H9 (cell line): ENCODE results near the gene NENF. TPM values are rescaled to one million over a fixed set of nuclear protein-coding genes. Genes with fewer than 3 reads are reported as not detected.

Experiments
- DNase-seq: peaks from one replicate; pipeline ENCODE4 v3.0.0-alpha.2; 2017
- H2AFZ ChIP-seq: one replicate; pipeline ENCODE4 v1.6.1; 2013; ENCODE audit warnings: mild to moderate bottlenecking, low read length, control low read depth, moderate library complexity
- H2AK5ac ChIP-seq: 2 replicates; pipeline ENCODE4 v1.6.1; 2013; ENCODE audit warnings: low read length, control low read depth, mixed read lengths; ENCODE audit not compliant: insufficient read length
- H2BK120ac ChIP-seq: one replicate; pipeline ENCODE4 v1.6.1; 2013; ENCODE audit warnings: low read depth, mild to moderate bottlenecking, low read length, control low read depth, inconsistent platforms; ENCODE audit not compliant: poor library complexity, severe bottlenecking
- H2BK12ac ChIP-seq: 2 replicates; pipeline ENCODE4 v1.6.1; 2013; ENCODE audit warnings: low read length, control low read depth, mixed read lengths, low read depth; ENCODE audit not compliant: insufficient read length
- H2BK15ac ChIP-seq: 2 replicates; pipeline ENCODE4 v1.6.1; 2013; ENCODE audit warnings: low read depth, low read length, control low read depth
- H2BK20ac ChIP-seq: one replicate; pipeline ENCODE4 v1.6.1; 2013; ENCODE audit warnings: low read depth, mild to moderate bottlenecking, low read length, control low read depth, inconsistent platforms; ENCODE audit not compliant: poor library complexity, severe bottlenecking
- H2BK5ac ChIP-seq: 2 replicates; pipeline ENCODE4 v1.6.1; 2013; ENCODE audit warnings: low read length, control low read depth, mixed read lengths; ENCODE audit not compliant: insufficient read length
- H3K14ac ChIP-seq: 2 replicates; pipeline ENCODE4 v1.6.1; 2013; ENCODE audit warnings: low read length, control low read depth; ENCODE audit not compliant: insufficient read depth
- H3K18ac ChIP-seq: 2 replicates; pipeline ENCODE4 v1.6.1; 2013; ENCODE audit warnings: low read depth, mild to moderate bottlenecking, mixed read lengths, low read length, control low read depth; ENCODE audit not compliant: insufficient read length
- H3K23ac ChIP-seq: 2 replicates; pipeline ENCODE4 v1.6.1; 2013; ENCODE audit warnings: low read length, control low read depth, mixed read lengths, low read depth; ENCODE audit not compliant: insufficient read length
- H3K23me2 ChIP-seq: 2 replicates; pipeline ENCODE4 v1.6.1; 2013; ENCODE audit warnings: low read depth, mild to moderate bottlenecking, mixed read lengths, low read length, control low read depth; ENCODE audit not compliant: insufficient read length, poor library complexity, severe bottlenecking
- H3K27ac ChIP-seq: 2 replicates; pipeline ENCODE4 v1.5.1; 2013; ENCODE audit warnings: low read length, control low read depth, mixed read lengths, low read depth; ENCODE audit not compliant: insufficient read length
- H3K27me3 ChIP-seq: 2 replicates; pipeline ENCODE4 v1.6.1; 2013; ENCODE audit warnings: low read length, control low read depth, inconsistent platforms; ENCODE audit not compliant: insufficient read depth
- H3K4ac ChIP-seq: 2 replicates; pipeline ENCODE4 v1.6.1; 2013; ENCODE audit warnings: low read depth, mild to moderate bottlenecking, control low read depth, inconsistent platforms, low read length, moderate library complexity
- H3K4me1 ChIP-seq: 2 replicates; pipeline ENCODE4 v1.6.1; 2013; ENCODE audit warnings: low read length, control low read depth, inconsistent platforms; ENCODE audit not compliant: insufficient read depth
- H3K4me2 ChIP-seq: 2 replicates; pipeline ENCODE4 v1.6.1; 2013; ENCODE audit warnings: low read length, control low read depth, mixed read lengths; ENCODE audit not compliant: insufficient read length, insufficient read depth
- H3K56ac ChIP-seq: 2 replicates; pipeline ENCODE4 v1.6.1; 2013; ENCODE audit warnings: low read depth, mild to moderate bottlenecking, mixed read lengths, low read length, control low read depth; ENCODE audit not compliant: insufficient read length
- H3K79me1 ChIP-seq: 2 replicates; pipeline ENCODE4 v1.6.1; 2013; ENCODE audit warnings: low read depth, mild to moderate bottlenecking, moderate library complexity, low read length, control low read depth, inconsistent platforms; ENCODE audit not compliant: insufficient read depth, poor library complexity, severe bottlenecking
- H3K79me2 ChIP-seq: 2 replicates; pipeline ENCODE4 v1.6.1; 2013; ENCODE audit warnings: low read length, control low read depth, inconsistent platforms; ENCODE audit not compliant: insufficient read depth
- H3K9ac ChIP-seq: 2 replicates; pipeline ENCODE4 v1.6.1; 2013; ENCODE audit warnings: low read length, control low read depth, mixed read lengths; ENCODE audit not compliant: insufficient read length; ENCODE audit errors: extremely low read depth
- H3K9me3 ChIP-seq: one replicate; pipeline ENCODE4 v1.6.1; 2013; ENCODE audit warnings: low read depth, low read length, inconsistent platforms; ENCODE audit not compliant: control insufficient read depth
- H3T11ph ChIP-seq: one replicate; pipeline ENCODE4 v1.6.1; 2013; ENCODE audit warnings: mild to moderate bottlenecking, low read length, control low read depth, inconsistent platforms
- H4K20me1 ChIP-seq: one replicate; pipeline ENCODE4 v1.6.1; 2013; ENCODE audit not compliant: control insufficient read depth, insufficient read length, insufficient read depth
- H4K5ac ChIP-seq: 2 replicates; pipeline ENCODE4 v1.6.1; 2013; ENCODE audit warnings: low read depth, mild to moderate bottlenecking, mixed read lengths, low read length, control low read depth; ENCODE audit not compliant: insufficient read length
- H4K8ac ChIP-seq: replicated peaks from 2 replicates; pipeline ENCODE4 v1.6.1; 2013; ENCODE audit warnings: low read length, control low read depth, mixed read lengths, low read depth; ENCODE audit not compliant: insufficient read length
- H4K91ac ChIP-seq: 2 replicates; pipeline ENCODE4 v1.6.1; 2013; ENCODE audit warnings: low read depth, mild to moderate bottlenecking, moderate library complexity, mixed read lengths, low read length, control low read depth; ENCODE audit not compliant: insufficient read length
- H3K27ac Mint-ChIP-seq, 3 experiments: 2 replicates in 2 of 3; 3 replicates in 1 of 3; pipeline ENCODE4 v1.8.0; 2020 to 2021; ENCODE audit warnings: mixed read lengths in 3 of 3, mild to moderate bottlenecking in 1 of 3, moderate library complexity in 1 of 3
- H3K27me3 Mint-ChIP-seq: 2 replicates; pipeline ENCODE4 v1.8.0; 2021; ENCODE audit warnings: low read depth, mild to moderate bottlenecking, moderate library complexity, mixed read lengths
- H3K36me3 Mint-ChIP-seq, 3 experiments: 2 replicates in 2 of 3; 3 replicates in 1 of 3; pipeline ENCODE4 v1.8.0; 2020 to 2021; ENCODE audit warnings: low read depth in 3 of 3, mixed read lengths in 3 of 3; ENCODE audit not compliant: insufficient read depth in 1 of 3
- H3K4me1 Mint-ChIP-seq, 2 experiments: 2 replicates each; pipeline ENCODE4 v1.8.0; 2020; ENCODE audit warnings: mixed read lengths in 2 of 2
- H3K4me3 Mint-ChIP-seq, 2 experiments: 2 replicates in 1 of 2; 3 replicates in 1 of 2; pipeline ENCODE4 v1.8.0; 2020 to 2021; ENCODE audit warnings: mild to moderate bottlenecking in 2 of 2, mixed read lengths in 2 of 2, moderate library complexity in 1 of 2
- H3K9me3 Mint-ChIP-seq, 2 experiments: 2 replicates in 1 of 2; 3 replicates in 1 of 2; pipeline ENCODE4 v1.8.0; 2020; ENCODE audit warnings: mild to moderate bottlenecking in 2 of 2, mixed read lengths in 2 of 2, moderate library complexity in 1 of 2
- WGBS: extraction: QIAGEN DNeasy Blood & Tissue Kit; methylation state at CpG from one replicate; pipeline ENCODE4 v1.1.7; 2013; ENCODE audit warnings: missing lambda C conversion rate, low lambda C conversion rate, mixed read lengths; ENCODE audit not compliant: insufficient read length; ENCODE audit errors: extremely low coverage; 5-methylcytosine and 5-hydroxymethylcytosine counted together
- total RNA-seq: library from RNA; stranded (reverse); gene quantifications from 2 replicates; pipeline ENCODE4 v1.2.1, GENCODE V29; 2021
- TF ChIP-seq, protein P1 (sequence below): fragments of 200-600 bp; sonication (generic); conservative IDR thresholded peaks from 3 replicates; pipeline ENCODE4 v1.8.0; 2021; ENCODE audit warnings: antibody characterized with exemption, mild to moderate bottlenecking

Gene NENF
- total RNA-seq, 1 experiment from 2014 or later, result 28.3 TPM

DNA sequence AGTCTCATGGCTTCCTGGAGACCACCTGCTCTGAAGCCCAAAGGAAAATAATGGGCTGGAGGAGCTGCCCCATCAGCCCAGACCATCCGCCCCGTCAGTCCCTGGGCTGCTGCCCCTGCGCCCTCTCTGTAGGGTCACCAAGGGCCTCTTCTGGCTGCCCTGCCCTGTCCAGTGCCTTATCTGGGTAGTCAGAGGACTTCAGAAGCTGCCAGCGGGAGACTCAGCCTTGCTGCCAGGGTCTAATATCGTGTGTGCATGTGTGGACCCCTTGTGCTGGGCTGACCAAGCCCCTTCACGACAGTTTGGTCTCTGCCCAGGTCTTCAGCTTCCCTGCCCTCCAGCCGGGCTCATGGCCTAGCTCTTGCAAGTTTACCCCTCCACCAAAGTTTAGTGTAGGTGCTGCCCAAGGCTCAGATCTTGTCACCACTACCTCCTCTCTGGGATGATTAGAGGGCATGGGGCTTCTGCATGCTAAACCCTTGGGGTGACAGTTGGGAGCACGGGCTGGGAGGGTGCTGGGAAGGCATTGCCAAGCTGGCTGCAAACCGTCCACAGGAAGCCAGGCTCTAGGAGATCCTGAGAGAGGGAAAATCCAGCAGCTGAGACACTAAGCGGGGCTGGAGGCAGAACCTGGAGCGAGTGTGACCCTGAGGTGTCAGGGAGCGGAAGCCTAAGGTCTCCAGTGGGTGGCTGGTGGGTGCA is 20.6 kb downstream of the NENF start:
- Histone ChIP-seq H2AK5ac (no peak overlapping the region), H2BK15ac (no peak overlapping the region), H3K9ac (no peak overlapping the region), H2BK5ac (no peak overlapping the region), H3K23ac (no peak overlapping the region), H3K23me2 (no peaks in the 10 kb centered on the region), H3K56ac (no peak overlapping the region), H3K27me3 (no peaks in the 10 kb centered on the region), H3T11ph (no peak overlapping the region), H3K14ac (peak overlapping the region; percentile 17; the same call in 1 of the 2 replicates), H3K27ac (no peak overlapping the region), H4K5ac (no peak overlapping the region), H2AFZ (no peak overlapping the region), H3K18ac (no peak overlapping the region), H3K4me2 (no peak overlapping the region), H4K8ac (no peak overlapping the region), H4K91ac (no peak overlapping the region), H3K9me3 (no peaks in the 10 kb centered on the region), H2BK20ac (no peak overlapping the region), H2BK120ac (no peak overlapping the region), H2BK12ac (no peak overlapping the region), H3K4ac (no peak overlapping the region), H3K4me1 (no peaks in the 10 kb centered on the region), H4K20me1 (no peaks in the 10 kb centered on the region), H3K79me1 (no peaks in the 10 kb centered on the region), H3K79me2 (no peaks in the 10 kb centered on the region)
- H3K4me3 Mint-ChIP-seq, result no peak overlapping the region
- H3K27me3 Mint-ChIP-seq, result no peaks in the 10 kb centered on the region
- no peaks in the 10 kb centered on the region for H3K36me3 Mint-ChIP-seq
- DNase-seq, result no peak
- TF ChIP-seq, protein P1, sequence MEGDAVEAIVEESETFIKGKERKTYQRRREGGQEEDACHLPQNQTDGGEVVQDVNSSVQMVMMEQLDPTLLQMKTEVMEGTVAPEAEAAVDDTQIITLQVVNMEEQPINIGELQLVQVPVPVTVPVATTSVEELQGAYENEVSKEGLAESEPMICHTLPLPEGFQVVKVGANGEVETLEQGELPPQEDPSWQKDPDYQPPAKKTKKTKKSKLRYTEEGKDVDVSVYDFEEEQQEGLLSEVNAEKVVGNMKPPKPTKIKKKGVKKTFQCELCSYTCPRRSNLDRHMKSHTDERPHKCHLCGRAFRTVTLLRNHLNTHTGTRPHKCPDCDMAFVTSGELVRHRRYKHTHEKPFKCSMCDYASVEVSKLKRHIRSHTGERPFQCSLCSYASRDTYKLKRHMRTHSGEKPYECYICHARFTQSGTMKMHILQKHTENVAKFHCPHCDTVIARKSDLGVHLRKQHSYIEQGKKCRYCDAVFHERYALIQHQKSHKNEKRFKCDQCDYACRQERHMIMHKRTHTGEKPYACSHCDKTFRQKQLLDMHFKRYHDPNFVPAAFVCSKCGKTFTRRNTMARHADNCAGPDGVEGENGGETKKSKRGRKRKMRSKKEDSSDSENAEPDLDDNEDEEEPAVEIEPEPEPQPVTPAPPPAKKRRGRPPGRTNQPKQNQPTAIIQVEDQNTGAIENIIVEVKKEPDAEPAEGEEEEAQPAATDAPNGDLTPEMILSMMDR, result no peak
- no peak overlapping the region for H3K27ac Mint-ChIP-seq
- no CpG with 5 or more reads among the region's 12 CpGs for WGBS
- H3K4me1 Mint-ChIP-seq, result peaks cover 4 to 11% of the 10 kb centered on the region in 2 experiments; a peak in 3 of 4 replicates
- peaks cover 0 to under 1% of the 10 kb centered on the region in 2 experiments; a peak in 1 of 5 replicates for H3K9me3 Mint-ChIP-seq
